ENCODE measurements around the gene POLR3K. TPM values are rescaled to one million over a fixed set of nuclear protein-coding genes. Genes with fewer than 3 reads are reported as not detected.

The POLR3K gene
- total RNA-seq, 1 donor from 2014 or later, result 12.1 TPM

DNA sequence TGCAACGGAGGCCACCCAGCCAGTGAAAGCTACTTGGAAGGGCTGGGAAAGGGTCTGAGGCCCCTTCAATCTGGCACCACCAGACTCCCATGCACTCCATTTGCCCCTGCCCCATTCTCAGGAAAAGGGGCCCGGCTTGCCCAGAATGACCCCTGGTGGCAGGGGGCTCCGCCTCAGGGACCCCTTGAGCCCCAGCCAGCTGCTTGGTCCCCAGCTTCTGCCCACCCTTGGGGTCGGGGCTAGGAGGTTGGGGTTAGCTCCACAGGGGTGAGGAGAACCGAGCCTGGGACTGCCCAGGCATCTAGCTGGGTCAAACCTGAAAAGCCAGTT, 17.8 kb upstream of the POLR3K start:
- TF ChIP-seq, protein P1, sequence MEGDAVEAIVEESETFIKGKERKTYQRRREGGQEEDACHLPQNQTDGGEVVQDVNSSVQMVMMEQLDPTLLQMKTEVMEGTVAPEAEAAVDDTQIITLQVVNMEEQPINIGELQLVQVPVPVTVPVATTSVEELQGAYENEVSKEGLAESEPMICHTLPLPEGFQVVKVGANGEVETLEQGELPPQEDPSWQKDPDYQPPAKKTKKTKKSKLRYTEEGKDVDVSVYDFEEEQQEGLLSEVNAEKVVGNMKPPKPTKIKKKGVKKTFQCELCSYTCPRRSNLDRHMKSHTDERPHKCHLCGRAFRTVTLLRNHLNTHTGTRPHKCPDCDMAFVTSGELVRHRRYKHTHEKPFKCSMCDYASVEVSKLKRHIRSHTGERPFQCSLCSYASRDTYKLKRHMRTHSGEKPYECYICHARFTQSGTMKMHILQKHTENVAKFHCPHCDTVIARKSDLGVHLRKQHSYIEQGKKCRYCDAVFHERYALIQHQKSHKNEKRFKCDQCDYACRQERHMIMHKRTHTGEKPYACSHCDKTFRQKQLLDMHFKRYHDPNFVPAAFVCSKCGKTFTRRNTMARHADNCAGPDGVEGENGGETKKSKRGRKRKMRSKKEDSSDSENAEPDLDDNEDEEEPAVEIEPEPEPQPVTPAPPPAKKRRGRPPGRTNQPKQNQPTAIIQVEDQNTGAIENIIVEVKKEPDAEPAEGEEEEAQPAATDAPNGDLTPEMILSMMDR (IDR thresholded peaks at IDR 0.05), result no peak
- Histone ChIP-seq H3K9me3 (no peaks in the 10 kb centered on the region), H3K36me3 (no peaks in the 10 kb centered on the region), H3K27me3 (ENCODE audit: low read depth) (peaks cover 10% of the 10 kb centered on the region), H3K4me3 (peak overlapping the region; percentile 67), H3K4me1 (peaks cover 79% of the 10 kb centered on the region), H3K27ac (peak overlapping the region; percentile 86)
- intact Hi-C loops (cut with DNase I), result no loop called here
- ATAC-seq, result no peak
- DNase-seq, result no peak

DNA sequence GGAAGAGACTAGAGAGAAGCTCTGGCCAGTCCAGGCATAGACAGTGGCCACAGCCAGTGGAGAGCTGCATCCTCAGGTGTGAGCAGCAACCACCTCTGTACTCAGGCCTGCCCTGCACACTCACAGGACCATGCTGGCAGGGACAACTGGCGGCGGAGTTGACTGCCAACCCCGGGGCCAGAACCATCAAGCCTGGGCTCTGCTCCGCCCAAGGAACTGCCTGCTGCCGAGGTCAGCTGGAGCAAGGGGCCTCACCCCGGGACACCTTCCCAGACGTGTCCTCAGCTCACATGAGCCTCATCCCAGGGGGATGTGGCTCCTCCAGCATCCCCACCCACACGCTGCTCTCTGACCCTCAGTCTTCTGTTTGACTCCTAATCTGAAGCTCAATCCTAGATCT, 15.8 kb upstream of the POLR3K start:
- Histone ChIP-seq H3K4me1 (peaks cover 71% of the 10 kb centered on the region), H3K9me3 (no peaks in the 10 kb centered on the region), H3K27me3 (ENCODE audit: low read depth) (peaks cover 10% of the 10 kb centered on the region), H3K4me3 (no peak overlapping the region), H3K27ac (no peak overlapping the region), H3K36me3 (peaks cover 9% of the 10 kb centered on the region)
- intact Hi-C loops (cut with DNase I), result no loop called here
- no peak for ATAC-seq
- no peak for DNase-seq
- TF ChIP-seq, protein P1 (IDR thresholded peaks at IDR 0.05), result no peak

DNA sequence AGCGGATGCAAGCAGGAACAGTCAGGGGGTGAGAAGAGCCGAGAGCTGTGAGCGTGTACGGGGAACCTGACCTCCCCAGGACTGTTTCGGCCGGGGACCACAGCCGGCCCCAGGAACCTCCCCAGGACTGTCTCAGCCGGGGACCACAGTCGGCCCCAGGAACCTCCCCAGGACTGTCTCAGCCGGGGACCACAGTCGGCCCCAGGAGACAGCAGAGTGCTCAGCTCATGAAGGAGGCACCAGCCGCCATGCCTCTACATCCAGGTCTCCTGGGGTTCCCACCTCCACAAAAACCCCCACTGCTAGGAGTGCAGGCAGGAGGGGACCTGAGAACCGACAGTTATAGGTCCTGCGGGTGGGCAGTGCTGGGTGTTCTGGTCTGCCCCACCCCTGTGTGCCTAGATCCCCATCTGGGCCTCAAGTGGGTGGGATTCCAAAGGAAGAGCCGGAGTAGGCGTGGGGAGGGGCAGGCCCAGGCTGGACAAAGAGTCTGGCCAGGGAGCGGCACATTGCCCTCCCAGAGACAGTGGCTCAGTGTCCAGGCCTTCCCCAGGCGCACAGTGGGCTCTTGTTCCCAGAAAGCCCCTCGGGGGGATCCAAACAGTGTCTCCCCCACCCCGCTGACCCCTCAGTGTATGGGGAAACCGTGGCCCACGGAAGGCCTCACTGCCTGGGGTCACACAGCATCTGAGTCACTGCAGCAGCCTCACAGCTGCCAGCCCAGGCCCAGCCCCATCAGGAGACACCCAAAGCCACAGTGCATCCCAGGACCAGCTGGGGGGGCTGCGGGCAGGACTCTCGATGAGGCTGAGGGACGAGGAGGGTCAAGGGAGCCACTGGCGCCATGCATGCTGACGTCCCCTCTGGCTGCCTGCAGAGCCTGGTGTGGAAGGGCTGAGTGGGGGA, 14.7 kb upstream of the POLR3K start:
- peak; percentile 43 for DNase-seq
- peaks cover 10% of the 10 kb centered on the region for H3K27me3 ChIP-seq (ENCODE audit: low read depth)
- no peak overlapping the region for H3K4me3 ChIP-seq
- intact Hi-C loops (cut with DNase I), result no loop called here
- peaks cover 61% of the 10 kb centered on the region for H3K4me1 ChIP-seq
- peaks cover 19% of the 10 kb centered on the region for H3K36me3 ChIP-seq
- ATAC-seq, result no peak
- H3K9me3 ChIP-seq, result no peaks in the 10 kb centered on the region
- H3K27ac ChIP-seq, result no peak overlapping the region
- TF ChIP-seq, protein P1 (IDR thresholded peaks at IDR 0.05), result no peak

DNA sequence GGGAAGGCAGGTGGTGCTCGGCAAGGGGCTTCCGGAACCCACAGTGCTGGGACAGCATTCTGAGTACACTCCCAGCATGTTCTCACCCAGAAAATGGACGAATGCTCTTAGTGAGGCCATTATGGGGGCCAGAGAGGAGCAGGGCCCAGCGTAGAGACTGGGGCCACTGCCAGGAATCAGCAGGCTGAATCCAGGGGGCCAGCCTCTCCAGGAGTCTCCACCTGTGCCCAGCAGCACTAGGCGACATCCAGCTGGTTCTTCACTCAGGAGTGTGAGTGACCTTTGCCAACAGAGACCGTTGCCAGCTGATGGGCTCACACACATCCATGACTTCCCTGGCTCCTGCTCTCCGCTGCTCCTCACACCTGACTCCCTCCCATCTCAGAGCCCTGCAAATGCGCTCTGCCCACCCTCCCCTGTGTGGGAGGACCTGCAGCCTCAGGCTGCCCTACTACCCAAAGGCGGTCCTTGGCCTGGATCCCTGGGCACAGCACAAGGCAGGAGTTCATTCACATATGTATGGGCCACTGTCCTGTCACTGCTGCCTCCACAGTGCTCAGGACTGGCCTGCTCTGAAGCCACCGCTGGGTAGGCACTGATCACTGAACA, 13.9 kb upstream of the POLR3K start:
- intact Hi-C loops (cut with DNase I), result no loop called here

DNA sequence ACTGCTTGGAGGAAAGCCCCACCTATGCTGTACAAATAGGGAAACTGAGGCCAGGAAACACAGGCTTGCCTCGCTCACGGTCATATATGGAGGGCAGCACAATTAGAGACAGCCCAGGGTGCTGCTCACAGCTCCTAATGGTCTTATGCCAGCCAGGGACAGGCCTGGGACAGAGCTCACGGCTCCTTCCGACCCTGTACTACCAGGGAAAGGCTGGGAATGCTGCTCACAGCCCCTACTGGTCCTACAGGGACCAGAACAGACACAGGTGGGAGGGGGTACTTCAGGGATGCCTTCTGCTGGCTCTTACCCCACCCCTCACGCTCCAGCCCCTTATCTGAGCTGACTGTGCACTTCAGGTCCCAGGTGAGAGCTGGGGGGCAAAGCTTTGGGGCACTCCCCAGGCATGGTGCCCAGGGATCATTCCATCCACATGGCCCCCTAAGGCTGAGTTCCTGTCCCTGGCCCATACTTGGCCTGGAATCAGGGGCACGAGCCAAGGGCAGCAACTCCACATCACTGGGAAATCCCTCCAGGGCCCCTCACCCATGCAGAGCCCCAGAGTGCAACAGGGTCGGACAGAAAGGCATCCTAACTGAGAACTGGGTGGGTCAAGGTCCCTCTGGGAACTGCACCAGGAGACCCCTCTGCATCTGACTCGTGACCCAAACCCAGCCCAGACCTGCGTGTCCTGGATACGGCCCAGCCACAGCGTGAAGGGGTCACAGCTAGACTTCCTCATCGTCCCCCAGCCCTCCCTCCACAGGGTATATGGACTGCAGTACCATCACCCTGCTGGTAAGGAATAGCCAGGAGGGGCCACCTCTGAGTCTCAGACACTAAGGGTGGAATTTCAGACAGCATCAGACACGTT, 13.1 kb upstream of the POLR3K start:
- H3K27me3 ChIP-seq (ENCODE audit: low read depth), result peaks cover 5% of the 10 kb centered on the region
- DNase-seq, result no peak
- intact Hi-C loops (cut with DNase I), result no loop called here
- no peaks in the 10 kb centered on the region for H3K9me3 ChIP-seq
- ATAC-seq, result no peak
- peaks cover 55% of the 10 kb centered on the region for H3K4me1 ChIP-seq
- H3K27ac ChIP-seq, result no peak overlapping the region
- TF ChIP-seq, protein P1 (IDR thresholded peaks at IDR 0.05), result no peak
- H3K36me3 ChIP-seq, result peaks cover 35% of the 10 kb centered on the region
- no peak overlapping the region for H3K4me3 ChIP-seq

More for the DNA sequence above, 13.9 kb upstream of the POLR3K start:
- Histone ChIP-seq H3K9me3 (no peaks in the 10 kb centered on the region), H3K27me3 (ENCODE audit: low read depth) (peaks cover 10% of the 10 kb centered on the region), H3K4me3 (no peak overlapping the region), H3K27ac (no peak overlapping the region), H3K4me1 (peaks cover 55% of the 10 kb centered on the region), H3K36me3 (peaks cover 28% of the 10 kb centered on the region)
- DNase-seq (peak; percentile 44), ATAC-seq (no peak)
- TF ChIP-seq, protein P1 (IDR thresholded peaks at IDR 0.05), result no peak
